Keratinocyte (primary cell): Measurements from ENCODE around the gene PAGR1. TPM values are rescaled to one million over a fixed set of nuclear protein-coding genes. Genes with fewer than 3 reads are reported as not detected.
A peak's percentile ranks its signal among the peaks of the same experiment; 100 is the strongest.

Experiments used
- DNase-seq: peaks from one replicate; pipeline ENCODE4 v3.0.0-alpha.2; 2011; ENCODE audit warnings: low read depth, missing footprints, low spot score
- FAIRE-seq: peaks from 2 replicates; lab custom pipeline; 2011; peaks lifted over from hg19 to GRCh38; lab: Jason Lieb, UNC
- H2AFZ ChIP-seq: 2 replicates; pipeline ENCODE4 v1.6.0; 2012; ENCODE audit warnings: low read length, control low read depth, inconsistent platforms; ENCODE audit not compliant: control insufficient read depth
- H3K27ac ChIP-seq: 2 replicates; pipeline ENCODE4 v1.5.1; 2011; ENCODE audit warnings: low read length; ENCODE audit not compliant: control insufficient read depth, insufficient read depth
- H3K27me3 ChIP-seq: 3 replicates; pipeline ENCODE4 v1.6.0; 2011; ENCODE audit warnings: low read length; ENCODE audit not compliant: control insufficient read depth, insufficient read depth; ENCODE audit errors: extremely low read depth
- H3K36me3 ChIP-seq, 2 experiments: 2 replicates in 1 of 2; 3 replicates in 1 of 2; pipeline ENCODE4 v1.5.1; 2011; ENCODE audit warnings: low read length in 2 of 2, mild to moderate bottlenecking in 1 of 2; ENCODE audit not compliant: control insufficient read depth in 2 of 2, insufficient read depth in 2 of 2; ENCODE audit errors: extremely low read depth in 1 of 2
- H3K4me1 ChIP-seq: 3 replicates; pipeline ENCODE4 v1.5.1; 2011; ENCODE audit warnings: low read length; ENCODE audit not compliant: control insufficient read depth, insufficient read depth; ENCODE audit errors: extremely low read depth
- H3K4me2 ChIP-seq: 3 replicates; pipeline ENCODE4 v1.6.0; 2011; ENCODE audit warnings: low read depth, low read length; ENCODE audit not compliant: control insufficient read depth, insufficient read depth; ENCODE audit errors: extremely low read depth
- H3K4me3 ChIP-seq, 3 experiments: fragments of 200-600 bp in 1 of 3; sonication (generic) in 1 of 3; 2 replicates in 2 of 3; 3 replicates in 1 of 3; pipeline ENCODE4 v1.5.1; 2011 to 2016; ENCODE audit warnings: low read length in 3 of 3, mild to moderate bottlenecking in 3 of 3, control low read depth in 2 of 3, inconsistent platforms in 1 of 3, low read depth in 1 of 3, mixed read lengths in 1 of 3, mixed run types in 1 of 3, moderate library complexity in 1 of 3; ENCODE audit not compliant: control insufficient read depth in 2 of 3, insufficient read depth in 2 of 3; ENCODE audit errors: extremely low read depth in 1 of 3
- H3K79me2 ChIP-seq: 2 replicates; pipeline ENCODE4 v1.6.0; 2012; ENCODE audit warnings: low read length; ENCODE audit not compliant: control insufficient read depth, insufficient read depth
- H3K9ac ChIP-seq: 3 replicates; pipeline ENCODE4 v1.6.0; 2011; ENCODE audit warnings: low read length; ENCODE audit not compliant: control insufficient read depth, insufficient read depth; ENCODE audit errors: extremely low read depth
- H3K9me1 ChIP-seq: 3 replicates; pipeline ENCODE4 v1.6.0; 2011; ENCODE audit warnings: low read length; ENCODE audit not compliant: control insufficient read depth, insufficient read depth; ENCODE audit errors: extremely low read depth
- H3K9me3 ChIP-seq: 2 replicates; pipeline ENCODE4 v1.5.1; 2012; ENCODE audit warnings: low read depth, low read length; ENCODE audit not compliant: control insufficient read depth
- H4K20me1 ChIP-seq: 3 replicates; pipeline ENCODE4 v1.6.0; 2011; ENCODE audit warnings: low read length; ENCODE audit not compliant: control insufficient read depth, insufficient read depth; ENCODE audit errors: extremely low read depth
- EZH2 ChIP-seq: IDR thresholded peaks from one replicate; pipeline ENCODE4 v1.6.1; 2012; ENCODE audit warnings: inconsistent platforms, mild to moderate bottlenecking, low read length, moderate library complexity
- dilution Hi-C: fragments of 300-500 bp; cut with MboI; formaldehyde crosslinking; loops from one replicate; pipeline ENCODE4 v1.7.0; 2020; ENCODE audit warnings: low sequenced_read_pairs; ENCODE audit not compliant: extremely low pct_ligation_motif_present
- polyA plus RNA-seq, 5 experiments: library from polyadenylated mRNA; depleted of rRNA in 3 of 5; stranded (reverse) in 3 of 5; stranded (forward) in 1 of 5; unstranded in 1 of 5; fragments of >200 nt; gene quantifications; 1 replicate in 1 of 5; 2 replicates in 3 of 5; 3 replicates in 1 of 5; pipeline versions ENCODE4 v1.2.1 to v1.2.3, GENCODE V29; 2011 to 2012; ENCODE audit warnings: missing spikeins in 2 of 5, low read depth in 1 of 5, low replicate concordance in 1 of 5
- TF ChIP-seq, protein P1 (sequence below), 3 experiments: IDR thresholded peaks in 1 of 3; conservative IDR thresholded peaks in 1 of 3; optimal IDR thresholded peaks in 1 of 3; 2 replicates in 2 of 3; 3 replicates in 1 of 3; pipeline versions ENCODE3 to v1.5.1; 2011; ENCODE audit warnings: low read length in 3 of 3, mild to moderate bottlenecking in 3 of 3, moderate library complexity in 2 of 3, control low read depth in 1 of 3, inconsistent platforms in 1 of 3; ENCODE audit not compliant: insufficient read depth in 2 of 3; ENCODE audit errors: extremely low read depth in 1 of 3

Gene PAGR1
- polyA plus RNA-seq, 1 donor (not counting 4 experiments of a cell fraction or from before 2014, with no cell fraction given): 13.6 TPM

DNA sequence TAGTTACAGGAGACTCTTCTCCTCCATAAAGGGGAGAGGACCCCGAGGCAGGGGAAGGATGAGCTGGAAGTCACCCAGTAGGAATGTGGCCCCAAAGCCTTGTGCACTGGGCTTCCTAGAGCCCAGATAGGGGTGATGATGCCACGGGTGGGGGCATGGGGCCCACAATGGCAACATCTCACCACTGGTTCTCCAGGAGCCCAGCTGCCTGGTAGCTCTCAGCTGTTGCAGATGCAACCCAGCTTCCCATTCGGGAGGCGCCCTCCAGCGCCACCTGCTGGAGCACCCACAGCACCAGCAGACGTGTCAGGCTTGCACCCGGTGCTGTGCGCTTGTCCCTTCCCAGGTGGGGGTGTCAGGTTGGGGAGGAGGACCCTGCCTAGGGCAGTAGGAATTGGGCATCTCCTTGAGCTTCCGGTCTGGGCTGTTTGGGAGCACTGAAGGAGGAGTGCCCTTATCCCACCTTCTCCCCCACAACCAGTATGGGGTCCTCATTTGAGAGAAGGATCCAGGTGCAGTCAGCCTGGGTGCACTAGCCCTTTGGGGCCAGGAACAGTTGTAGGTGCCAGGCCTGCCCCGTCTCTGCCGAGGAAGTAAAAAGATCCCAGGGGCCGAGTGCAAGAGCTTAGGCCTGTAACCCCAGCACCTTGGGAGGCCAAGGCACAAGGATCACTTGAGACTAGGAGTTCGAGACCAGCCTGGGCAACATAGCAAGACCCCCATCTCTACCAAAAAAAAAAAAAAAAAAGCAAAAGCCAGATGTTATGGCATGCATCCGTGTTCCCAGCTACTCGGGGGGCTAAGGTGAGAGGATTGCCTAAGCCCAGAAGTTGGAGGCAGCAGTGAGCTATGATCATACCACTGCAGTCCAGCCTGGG lies 32.7 kb downstream of the PAGR1 start:
- H3K4me2 ChIP-seq: no peak overlapping the region
- DNase-seq (no peak), FAIRE-seq (peak; percentile 51)
- no peaks in the 10 kb centered on the region for H3K9me3 ChIP-seq
- peaks cover 21 to 30% of the 10 kb centered on the region in 2 experiments for H3K36me3 ChIP-seq
- no peak overlapping the region for H2AFZ ChIP-seq
- no peaks in the 10 kb centered on the region for H3K27me3 ChIP-seq
- no peaks in the 10 kb centered on the region for H3K4me1 ChIP-seq
- TF ChIP-seq, protein P1, sequence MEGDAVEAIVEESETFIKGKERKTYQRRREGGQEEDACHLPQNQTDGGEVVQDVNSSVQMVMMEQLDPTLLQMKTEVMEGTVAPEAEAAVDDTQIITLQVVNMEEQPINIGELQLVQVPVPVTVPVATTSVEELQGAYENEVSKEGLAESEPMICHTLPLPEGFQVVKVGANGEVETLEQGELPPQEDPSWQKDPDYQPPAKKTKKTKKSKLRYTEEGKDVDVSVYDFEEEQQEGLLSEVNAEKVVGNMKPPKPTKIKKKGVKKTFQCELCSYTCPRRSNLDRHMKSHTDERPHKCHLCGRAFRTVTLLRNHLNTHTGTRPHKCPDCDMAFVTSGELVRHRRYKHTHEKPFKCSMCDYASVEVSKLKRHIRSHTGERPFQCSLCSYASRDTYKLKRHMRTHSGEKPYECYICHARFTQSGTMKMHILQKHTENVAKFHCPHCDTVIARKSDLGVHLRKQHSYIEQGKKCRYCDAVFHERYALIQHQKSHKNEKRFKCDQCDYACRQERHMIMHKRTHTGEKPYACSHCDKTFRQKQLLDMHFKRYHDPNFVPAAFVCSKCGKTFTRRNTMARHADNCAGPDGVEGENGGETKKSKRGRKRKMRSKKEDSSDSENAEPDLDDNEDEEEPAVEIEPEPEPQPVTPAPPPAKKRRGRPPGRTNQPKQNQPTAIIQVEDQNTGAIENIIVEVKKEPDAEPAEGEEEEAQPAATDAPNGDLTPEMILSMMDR (optimal IDR thresholded peaks at IDR 0.05 in 1 of 3, IDR thresholded peaks at IDR 0.05 in 1 of 3, conservative IDR thresholded peaks at IDR 0.05 in 1 of 3; ENCODE audit: extremely low read depth in 1 of 3, insufficient read depth in 2 of 3, low read length in 3 of 3): peak; percentile 90 to 97 (median 97)
- TF ChIP-seq EZH2: no peak
- no peak overlapping the region for H3K4me3 ChIP-seq
- dilution Hi-C loops: no loop called here
- H4K20me1 ChIP-seq: no peaks in the 10 kb centered on the region
- H3K9ac ChIP-seq: no peak overlapping the region
- no peak overlapping the region for H3K27ac ChIP-seq
- no peaks in the 10 kb centered on the region for H3K9me1 ChIP-seq
- H3K79me2 ChIP-seq: no peaks in the 10 kb centered on the region

DNA sequence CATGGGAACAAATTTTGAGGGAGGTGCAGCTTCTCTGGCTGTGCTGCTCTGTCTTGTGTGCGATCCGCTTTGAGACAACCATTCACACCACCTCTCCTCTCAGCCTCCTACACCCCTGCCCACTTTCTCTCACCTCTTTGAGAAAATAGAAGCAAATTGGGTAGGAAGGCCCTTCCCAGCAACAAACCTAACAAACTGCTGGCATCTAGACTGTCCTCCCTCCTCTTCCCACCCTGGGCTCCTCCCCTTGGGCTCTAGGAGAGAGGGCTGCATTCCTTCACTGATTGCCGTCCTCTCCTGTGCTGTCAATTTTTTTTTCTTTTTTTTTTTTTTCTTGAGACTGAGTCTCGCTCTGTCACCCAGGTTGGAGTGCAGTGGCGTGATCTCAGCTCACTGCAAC lies 33.6 kb downstream of the PAGR1 start:
- H2AFZ ChIP-seq: no peak overlapping the region
- no peaks in the 10 kb centered on the region for H3K27me3 ChIP-seq
- H3K27ac ChIP-seq: no peak overlapping the region
- no peak overlapping the region for H3K4me2 ChIP-seq
- FAIRE-seq (no peak), DNase-seq (no peak)
- no peak for TF ChIP-seq EZH2
- TF ChIP-seq, protein P1 (optimal IDR thresholded peaks at IDR 0.05 in 1 of 3, IDR thresholded peaks at IDR 0.05 in 1 of 3, conservative IDR thresholded peaks at IDR 0.05 in 1 of 3; ENCODE audit: extremely low read depth in 1 of 3, insufficient read depth in 2 of 3, low read length in 3 of 3): no peak
- no peaks in the 10 kb centered on the region for H4K20me1 ChIP-seq
- H3K79me2 ChIP-seq: no peaks in the 10 kb centered on the region
- dilution Hi-C loops: no loop called here
- H3K36me3 ChIP-seq: peaks cover 20 to 27% of the 10 kb centered on the region in 2 experiments
- H3K4me1 ChIP-seq: no peaks in the 10 kb centered on the region
- no peaks in the 10 kb centered on the region for H3K9me1 ChIP-seq
- H3K9me3 ChIP-seq: no peaks in the 10 kb centered on the region
- no peak overlapping the region for H3K9ac ChIP-seq
- H3K4me3 ChIP-seq: no peak overlapping the region
